Activated T-cell treated with anti-CD3 and anti-CD28 coated beads for 1 hour (primary cell): ENCODE measurements around the gene NR3C2.

Source experiments
- DNase-seq: peaks from one replicate; pipeline ENCODE4 v3.0.0-alpha.2; 2020; ENCODE audit warnings: low read depth

The NR3C2 gene

GRCh38 chr4:148311526-148311925 is 130.7 kb downstream of the NR3C2 start:
- DNase-seq: no peak

GRCh38 chr4:148310756-148311155 is 131.5 kb downstream of the NR3C2 start:
- no peak for DNase-seq

- DNase-seq: no peak
Measured at GRCh38 chr4:148305751-148306150, 136.5 kb downstream of the NR3C2 start.

- DNase-seq: no peak
Measured at GRCh38 chr4:148302416-148302815, 139.8 kb downstream of the NR3C2 start.

- DNase-seq: no peak
Measured at GRCh38 chr4:148300877-148301276, 141.3 kb downstream of the NR3C2 start.

GRCh38 chr4:148299337-148299736 is 142.9 kb downstream of the NR3C2 start:
- DNase-seq: no peak

GRCh38 chr4:148296498-148296897 is 145.7 kb downstream of the NR3C2 start:
- no peak for DNase-seq

GRCh38 chr4:148295642-148296041 is 146.6 kb downstream of the NR3C2 start:
- DNase-seq: no peak

GRCh38 chr4:148293571-148293970 is 148.6 kb downstream of the NR3C2 start:
- DNase-seq: no peak

- no peak for DNase-seq
Measured at GRCh38 chr4:148292686-148293085, 149.5 kb downstream of the NR3C2 start.

- no peak for DNase-seq
Measured at GRCh38 chr4:148289740-148290139, 152.5 kb downstream of the NR3C2 start.

- no peak for DNase-seq
Measured at GRCh38 chr4:148288448-148288847, 153.8 kb downstream of the NR3C2 start.

- DNase-seq: no peak
Measured at GRCh38 chr4:148287111-148287510, 155.1 kb downstream of the NR3C2 start.

GRCh38 chr4:148286012-148286411 is 156.2 kb downstream of the NR3C2 start:
- no peak for DNase-seq

- no peak for DNase-seq
Measured at GRCh38 chr4:148283665-148284064, 158.5 kb downstream of the NR3C2 start.

GRCh38 chr4:148278310-148278709 is 163.9 kb downstream of the NR3C2 start:
- DNase-seq: no peak

GRCh38 chr4:148275266-148275665 is 166.9 kb downstream of the NR3C2 start:
- no peak for DNase-seq

GRCh38 chr4:148273501-148273986 is 168.7 kb downstream of the NR3C2 start:
- no peak for DNase-seq

- DNase-seq: no peak
Measured at GRCh38 chr4:148271166-148271565, 171.0 kb downstream of the NR3C2 start.

GRCh38 chr4:148270630-148271029 is 171.6 kb downstream of the NR3C2 start:
- DNase-seq: no peak

- no peak for DNase-seq
Measured at GRCh38 chr4:148268835-148269234, 173.4 kb downstream of the NR3C2 start.

GRCh38 chr4:148266921-148267320 is 175.3 kb downstream of the NR3C2 start:
- no peak for DNase-seq

- no peak for DNase-seq
Measured at GRCh38 chr4:148266240-148266639, 176.0 kb downstream of the NR3C2 start.

GRCh38 chr4:148265627-148266026 is 176.6 kb downstream of the NR3C2 start:
- no peak for DNase-seq

GRCh38 chr4:148263802-148264201 is 178.4 kb downstream of the NR3C2 start:
- no peak for DNase-seq
